HepG2 (cell line): ENCODE measurements around the gene DENND2A. TPM values are rescaled to one million over a fixed set of nuclear protein-coding genes. Genes with fewer than 3 reads are reported as not detected.

Experiments used
- ATAC-seq: fragments of 200-7000 bp; cut with Tn5 transposase; 3 replicates; pipeline ENCODE4 v1.9.1; 2020; ENCODE audit warnings: mild to moderate bottlenecking, moderate library complexity
- BruUV-seq: library from RNA; stranded (reverse); fragments of 400-500 nt; replicated peaks from 2 replicates; lab custom pipeline; 2021; lab: Mats Ljungman, UMichigan
- CTCF ChIA-PET: fragments of 300-600 bp; formaldehyde crosslinking; extraction: SDS; loops from one replicate; lab custom pipeline; 2021; ENCODE audit warnings: low total read pairs, inconsistent platforms, low intra/inter-chr PET ratio; lab: Yijun Ruan, JAX
- POLR2A ChIA-PET: fragments of 350-600 bp; sonication (Branson Sonifier 250); formaldehyde crosslinking; loops from one replicate; lab custom pipeline; 2020; ENCODE audit warnings: antibody characterized with exemption, inconsistent platforms; lab: Yijun Ruan, JAX
- DNase-seq: peaks from one replicate; pipeline ENCODE4 v3.0.0-alpha.2; 2015; ENCODE audit warnings: low spot score
- FAIRE-seq: peaks from 3 replicates; lab custom pipeline; 2011; peaks lifted over from hg19 to GRCh38; lab: Jason Lieb, UNC
- H2AFZ ChIP-seq: one replicate; pipeline ENCODE4 v1.6.1; 2011; ENCODE audit warnings: low read length, inconsistent platforms
- H3K27ac ChIP-seq: fragments of 300-600 bp; 3 replicates; pipeline ENCODE4 v1.8.0; 2011; ENCODE audit warnings: mixed run types, mild to moderate bottlenecking, mixed read lengths, low read length, inconsistent platforms; ENCODE audit not compliant: insufficient read depth; ENCODE audit errors: extremely low read length
- H3K27me3 ChIP-seq, 2 experiments: fragments of 200-600 bp in 1 of 2; 2 replicates in 1 of 2; 3 replicates in 1 of 2; pipeline versions ENCODE4 v1.6.0 to v1.8.0; 2011; ENCODE audit warnings: low read length in 2 of 2, mild to moderate bottlenecking in 2 of 2, moderate library complexity in 2 of 2, inconsistent platforms in 1 of 2; ENCODE audit not compliant: insufficient read depth in 2 of 2, control insufficient read depth in 1 of 2
- H3K36me3 ChIP-seq, 2 experiments: fragments of 200-600 bp in 1 of 2; replicated peaks in 1 of 2; 2 replicates in 1 of 2; 3 replicates in 1 of 2; pipeline versions ENCODE4 v1.5.1 to v1.8.0; 2011; ENCODE audit warnings: low read length in 2 of 2, inconsistent platforms in 1 of 2; ENCODE audit not compliant: insufficient read depth in 2 of 2, control insufficient read depth in 1 of 2
- H3K4me1 ChIP-seq: 2 replicates; pipeline ENCODE4 v1.5.1; 2012; ENCODE audit warnings: low read length, inconsistent platforms; ENCODE audit not compliant: insufficient read depth
- H3K4me2 ChIP-seq: 2 replicates; pipeline ENCODE4 v1.6.0; 2011; ENCODE audit warnings: low read depth, low read length, inconsistent platforms
- H3K4me3 ChIP-seq, 3 experiments: fragments of 200-600 bp in 1 of 3; sonication (generic), shearing (Covaris generic) in 1 of 3; replicated peaks in 1 of 3; 2 replicates each; pipeline ENCODE4 v1.5.1; 2011 to 2016; ENCODE audit warnings: low read length in 3 of 3, inconsistent platforms in 2 of 3, low read depth in 2 of 3, mild to moderate bottlenecking in 2 of 3, control low read depth in 1 of 3, mixed read lengths in 1 of 3; ENCODE audit not compliant: insufficient read depth in 1 of 3
- H3K79me2 ChIP-seq: one replicate; pipeline ENCODE4 v1.6.1; 2011; ENCODE audit warnings: low read length, inconsistent platforms; ENCODE audit not compliant: insufficient read depth
- H3K9ac ChIP-seq: 2 replicates; pipeline ENCODE4 v1.6.0; 2011; ENCODE audit warnings: mild to moderate bottlenecking, low read depth, low read length, inconsistent platforms; ENCODE audit not compliant: insufficient read depth
- H3K9me3 ChIP-seq: 2 replicates; pipeline ENCODE4 v1.5.1; 2012; ENCODE audit warnings: mild to moderate bottlenecking, low read length
- H4K20me1 ChIP-seq: 2 replicates; pipeline ENCODE4 v1.6.0; 2011; ENCODE audit warnings: inconsistent platforms, mild to moderate bottlenecking, low read length, moderate library complexity; ENCODE audit not compliant: insufficient read depth
- ARNT ChIP-seq: fragments of 450-650 bp; IDR thresholded peaks from 2 replicates; pipeline ENCODE4 v1.6.1; 2017
- CREM ChIP-seq, 2 experiments: sonication (generic) in 1 of 2; formaldehyde crosslinking in 1 of 2; IDR thresholded peaks; 2 replicates each; pipeline versions ENCODE4 v1.4.0 to v1.6.1; 2016 to 2020; ENCODE audit warnings: antibody characterized with exemption in 1 of 2, mild to moderate bottlenecking in 1 of 2, missing genetic modification reagents in 1 of 2
- EED ChIP-seq: sonication (generic); formaldehyde crosslinking; IDR thresholded peaks from 2 replicates; pipeline ENCODE4 v1.5.0; 2020; ENCODE audit warnings: mild to moderate bottlenecking, missing genetic modification reagents
- HDAC6 ChIP-seq: fragments of 200-600 bp; sonication (generic); IDR thresholded peaks from 2 replicates; pipeline ENCODE4 v1.7.0; 2017; ENCODE audit warnings: mild to moderate bottlenecking, antibody characterized with exemption, low read length, low read depth
- JARID2 ChIP-seq: sonication (generic); formaldehyde crosslinking; IDR thresholded peaks from 2 replicates; pipeline ENCODE4 v1.8.1; 2023; ENCODE audit warnings: missing genetic modification reagents, inconsistent platforms; ENCODE audit not compliant: insufficient replicate concordance
- KDM2A ChIP-seq: sonication (generic); formaldehyde crosslinking; IDR thresholded peaks from 2 replicates; pipeline ENCODE4 v1.4.0; 2020; ENCODE audit warnings: low read depth, missing genetic modification reagents, borderline replicate concordance
- TBX2 ChIP-seq: sonication (generic); formaldehyde crosslinking; IDR thresholded peaks from 2 replicates; pipeline ENCODE4 v1.5.0; 2020; ENCODE audit warnings: missing genetic modification reagents, mild to moderate bottlenecking, borderline replicate concordance
- ZNF780A ChIP-seq: sonication (generic); formaldehyde crosslinking; IDR thresholded peaks from 2 replicates; pipeline ENCODE4 v1.8.0; 2022; ENCODE audit warnings: mild to moderate bottlenecking, missing genetic modification reagents, moderate library complexity
- ZSCAN31 ChIP-seq: sonication (generic); formaldehyde crosslinking; IDR thresholded peaks from 2 replicates; pipeline ENCODE4 v1.5.0; 2020; ENCODE audit warnings: low read depth, mild to moderate bottlenecking, missing genetic modification reagents
- WGBS: methylation state at CpG from one replicate; pipeline ENCODE4 v1.1.6; 2017; ENCODE audit warnings: low lambda C conversion rate; 5-methylcytosine and 5-hydroxymethylcytosine counted together
- in situ Hi-C: cut with HindIII; loops from 2 replicates; pipeline ENCODE4 v1.10.0; 2017; ENCODE audit warnings: low pct_unique_long_range_greater_than_20kb; ENCODE audit not compliant: extremely low pct_ligation_motif_present
- intact Hi-C: fragments of 100-400 bp; cut with micrococcal nuclease; formaldehyde crosslinking; loops from one replicate; pipeline ENCODE4 v1.10.0; 2022; ENCODE audit not compliant: unreplicated experiment
- polyA plus RNA-seq, 8 experiments: library from polyadenylated mRNA; depleted of rRNA in 3 of 8; stranded (reverse) in 7 of 8; unstranded in 1 of 8; fragments of >200 nt; fragmentation: Illumina TruSeq in 4 of 8; extraction: Trizol in 4 of 8; gene quantifications; 2 replicates each; pipeline versions ENCODE4 v1.2.1 to v1.2.3, GENCODE V29; 2011 to 2016; ENCODE audit warnings: low read depth in 4 of 8, missing spikeins in 1 of 8, mixed read lengths in 1 of 8; ENCODE audit not compliant: insufficient read depth in 1 of 8
- total RNA-seq, 5 experiments: library from RNA; depleted of rRNA; stranded (reverse); fragments of >200 nt; fragmentation: Illumina TruSeq; extraction: Trizol; gene quantifications; 2 replicates each; pipeline ENCODE4 v1.2.3, GENCODE V29; 2016; ENCODE audit warnings: low read depth in 1 of 5
- TF ChIP-seq, protein P1 (sequence below): IDR thresholded peaks from 2 replicates; pipeline ENCODE4 v1.6.1; 2016
- TF ChIP-seq, protein P2 (sequence below): sonication (generic); formaldehyde crosslinking; IDR thresholded peaks from 2 replicates; pipeline ENCODE4 v1.4.0; 2020; ENCODE audit warnings: missing genetic modification reagents, mild to moderate bottlenecking, borderline replicate concordance
- TF ChIP-seq, protein P3 (sequence below): fragments of 450-650 bp; IDR thresholded peaks from 2 replicates; pipeline ENCODE4 v1.6.1; 2016
- TF ChIP-seq, protein P4 (sequence below): sonication (generic); formaldehyde crosslinking; IDR thresholded peaks from 2 replicates; pipeline ENCODE4 v1.4.0; 2020; ENCODE audit warnings: missing genetic modification reagents, low read depth, mild to moderate bottlenecking, borderline replicate concordance
- TF ChIP-seq, protein P5 (sequence below): sonication (generic); formaldehyde crosslinking; IDR thresholded peaks from 2 replicates; pipeline ENCODE4 v1.5.0; 2020; ENCODE audit warnings: missing genetic modification reagents

The DENND2A gene
- total and polyA plus RNA-seq, 2 of the 13 experiments (the other 11 are each of a cell fraction or from before 2014, with no cell fraction given) = not detected

DNA sequence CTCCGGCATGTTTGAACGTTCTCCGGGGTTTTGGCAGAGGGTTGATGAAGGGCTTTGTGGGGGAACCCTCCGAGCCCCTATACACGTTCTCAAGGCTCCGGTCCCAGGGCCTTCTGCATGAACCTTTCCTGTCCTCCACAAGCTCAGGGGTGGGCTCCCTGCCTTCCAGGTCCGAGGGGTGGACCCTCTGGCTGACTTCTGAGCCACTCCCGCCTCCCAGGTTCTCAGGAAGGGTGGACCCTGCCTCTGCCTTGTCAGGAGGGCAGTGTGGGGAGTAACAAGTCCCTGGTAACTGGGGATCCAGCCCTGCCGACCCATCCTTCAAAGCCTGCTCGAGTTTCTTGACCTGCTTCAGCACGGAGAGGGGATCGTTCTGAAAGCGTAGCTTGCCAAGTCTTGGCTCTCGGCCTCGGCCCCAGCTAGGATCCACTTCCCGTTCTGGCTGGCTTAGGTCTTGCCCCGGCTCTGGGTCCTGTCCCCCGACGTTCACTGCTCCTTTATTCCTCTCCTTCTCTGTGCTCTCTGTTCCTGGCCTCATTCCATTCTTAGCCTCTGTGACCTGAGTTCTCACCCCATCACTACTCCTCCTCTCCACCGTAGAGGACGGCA is 38.9 kb downstream of the DENND2A start:
- DNase-seq (no peak), FAIRE-seq (no peak), ATAC-seq (no peak)
- H3K36me3 ChIP-seq = no peaks in the 10 kb centered on the region
- intact Hi-C loops = no loop called here
- peaks cover 11% of the 10 kb centered on the region for H3K4me1 ChIP-seq
- H3K9ac ChIP-seq = no peak overlapping the region
- no TSS peak for BruUV-seq
- CTCF ChIA-PET = no interaction called here
- no peak overlapping the region for H3K27ac ChIP-seq
- TF ChIP-seq KDM2A (CRISPR knock-in tag) (no peak), HDAC6 (no peak), TBX2 (no peak), EED (CRISPR knock-in tag) (no peak), CREM (IDR thresholded peaks at IDR 0.05) (no peak), CREM (CRISPR knock-in tag; IDR thresholded peaks at IDR 0.05) (no peak), ARNT (no peak), JARID2 (CRISPR knock-in tag) (no peak), ZNF780A (CRISPR knock-in tag) (no peak), ZSCAN31 (CRISPR knock-in tag) (no peak)
- TF ChIP-seq, protein P1, sequence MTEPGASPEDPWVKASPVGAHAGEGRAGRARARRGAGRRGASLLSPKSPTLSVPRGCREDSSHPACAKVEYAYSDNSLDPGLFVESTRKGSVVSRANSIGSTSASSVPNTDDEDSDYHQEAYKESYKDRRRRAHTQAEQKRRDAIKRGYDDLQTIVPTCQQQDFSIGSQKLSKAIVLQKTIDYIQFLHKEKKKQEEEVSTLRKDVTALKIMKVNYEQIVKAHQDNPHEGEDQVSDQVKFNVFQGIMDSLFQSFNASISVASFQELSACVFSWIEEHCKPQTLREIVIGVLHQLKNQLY = no peak
- TF ChIP-seq, protein P2, sequence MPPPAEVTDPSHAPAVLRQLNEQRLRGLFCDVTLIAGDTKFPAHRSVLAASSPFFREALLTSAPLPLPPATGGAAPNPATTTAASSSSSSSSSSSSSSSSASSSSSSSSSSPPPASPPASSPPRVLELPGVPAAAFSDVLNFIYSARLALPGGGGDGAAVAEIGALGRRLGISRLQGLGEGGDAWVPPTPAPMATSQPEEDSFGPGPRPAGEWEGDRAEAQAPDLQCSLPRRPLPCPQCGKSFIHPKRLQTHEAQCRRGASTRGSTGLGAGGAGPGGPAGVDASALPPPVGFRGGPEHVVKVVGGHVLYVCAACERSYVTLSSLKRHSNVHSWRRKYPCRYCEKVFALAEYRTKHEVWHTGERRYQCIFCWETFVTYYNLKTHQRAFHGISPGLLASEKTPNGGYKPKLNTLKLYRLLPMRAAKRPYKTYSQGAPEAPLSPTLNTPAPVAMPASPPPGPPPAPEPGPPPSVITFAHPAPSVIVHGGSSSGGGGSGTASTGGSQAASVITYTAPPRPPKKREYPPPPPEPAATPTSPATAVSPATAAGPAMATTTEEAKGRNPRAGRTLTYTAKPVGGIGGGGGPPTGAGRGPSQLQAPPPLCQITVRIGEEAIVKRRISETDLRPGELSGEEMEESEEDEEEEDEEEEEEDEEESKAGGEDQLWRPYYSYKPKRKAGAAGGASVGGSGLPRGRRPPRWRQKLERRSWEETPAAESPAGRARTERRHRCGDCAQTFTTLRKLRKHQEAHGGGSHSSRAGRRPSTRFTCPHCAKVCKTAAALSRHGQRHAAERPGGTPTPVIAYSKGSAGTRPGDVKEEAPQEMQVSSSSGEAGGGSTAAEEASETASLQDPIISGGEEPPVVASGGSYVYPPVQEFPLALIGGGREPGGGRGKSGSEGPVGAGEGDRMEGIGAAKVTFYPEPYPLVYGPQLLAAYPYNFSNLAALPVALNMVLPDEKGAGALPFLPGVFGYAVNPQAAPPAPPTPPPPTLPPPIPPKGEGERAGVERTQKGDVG = no peak
- TF ChIP-seq, protein P3, sequence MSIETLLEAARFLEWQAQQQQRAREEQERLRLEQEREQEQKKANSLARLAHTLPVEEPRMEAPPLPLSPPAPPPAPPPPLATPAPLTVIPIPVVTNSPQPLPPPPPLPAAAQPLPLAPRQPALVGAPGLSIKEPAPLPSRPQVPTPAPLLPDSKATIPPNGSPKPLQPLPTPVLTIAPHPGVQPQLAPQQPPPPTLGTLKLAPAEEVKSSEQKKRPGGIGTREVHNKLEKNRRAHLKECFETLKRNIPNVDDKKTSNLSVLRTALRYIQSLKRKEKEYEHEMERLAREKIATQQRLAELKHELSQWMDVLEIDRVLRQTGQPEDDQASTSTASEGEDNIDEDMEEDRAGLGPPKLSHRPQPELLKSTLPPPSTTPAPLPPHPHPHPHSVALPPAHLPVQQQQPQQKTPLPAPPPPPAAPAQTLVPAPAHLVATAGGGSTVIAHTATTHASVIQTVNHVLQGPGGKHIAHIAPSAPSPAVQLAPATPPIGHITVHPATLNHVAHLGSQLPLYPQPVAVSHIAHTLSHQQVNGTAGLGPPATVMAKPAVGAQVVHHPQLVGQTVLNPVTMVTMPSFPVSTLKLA = no peak
- TF ChIP-seq, protein P4, sequence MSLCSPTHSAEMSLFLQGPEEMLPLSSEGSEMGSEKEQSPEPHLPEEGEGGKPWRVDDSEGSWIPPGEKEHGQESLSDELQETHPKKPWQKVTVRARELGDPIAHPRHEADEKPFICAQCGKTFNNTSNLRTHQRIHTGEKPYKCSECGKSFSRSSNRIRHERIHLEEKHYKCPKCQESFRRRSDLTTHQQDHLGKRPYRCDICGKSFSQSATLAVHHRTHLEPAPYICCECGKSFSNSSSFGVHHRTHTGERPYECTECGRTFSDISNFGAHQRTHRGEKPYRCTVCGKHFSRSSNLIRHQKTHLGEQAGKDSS (CRISPR knock-in tag) = no peak
- TF ChIP-seq, protein P5, sequence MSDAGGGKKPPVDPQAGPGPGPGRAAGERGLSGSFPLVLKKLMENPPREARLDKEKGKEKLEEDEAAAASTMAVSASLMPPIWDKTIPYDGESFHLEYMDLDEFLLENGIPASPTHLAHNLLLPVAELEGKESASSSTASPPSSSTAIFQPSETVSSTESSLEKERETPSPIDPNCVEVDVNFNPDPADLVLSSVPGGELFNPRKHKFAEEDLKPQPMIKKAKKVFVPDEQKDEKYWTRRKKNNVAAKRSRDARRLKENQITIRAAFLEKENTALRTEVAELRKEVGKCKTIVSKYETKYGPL (CRISPR knock-in tag) = no peak
- TF ChIP-seq, all 625 proteins: peak for 0
- Histone ChIP-seq H3K4me2 (no peak overlapping the region), H3K9me3 (no peaks in the 10 kb centered on the region), H4K20me1 (no peaks in the 10 kb centered on the region), H3K27me3 (peaks cover 0 to 8% of the 10 kb centered on the region in 2 experiments; a peak in 2 of 5 replicates), H3K79me2 (no peaks in the 10 kb centered on the region), H2AFZ (no peak overlapping the region), H3K4me3 (no peak overlapping the region)
- 64% methylated on average over 16 of the region's 21 CpGs for WGBS
- POLR2A ChIA-PET = no interaction called here
- in situ Hi-C loops = no loop called here
